K562 (cell line): ENCODE results near the gene ZCCHC3. TPM values are rescaled to one million over a fixed set of nuclear protein-coding genes. Genes with fewer than 3 reads are reported as not detected.

Source experiments
- CBX5 ChIP-seq: IDR thresholded peaks from 2 replicates; pipeline ENCODE4 v1.6.1; 2014; ENCODE audit warnings: low read depth, borderline replicate concordance
- ESRRB ChIP-seq: fragments of 250-450 bp; sonication (Bioruptor Pico); IDR thresholded peaks from 2 replicates; pipeline ENCODE4 v1.5.0; 2020; ENCODE audit warnings: mild to moderate bottlenecking, moderate library complexity, borderline replicate concordance
- FOSL1 ChIP-seq: fragments of 200-800 bp; sonication (Bioruptor generic); conservative IDR thresholded peaks from 2 replicates; pipeline ENCODE4 v1.6.1; 2016; ENCODE audit warnings: missing genetic modification characterization, missing compliant biosample characterization
- HMG20B ChIP-seq: fragments of 250-450 bp; sonication (Bioruptor Pico); IDR thresholded peaks from 2 replicates; pipeline ENCODE4 v1.5.0; 2021; ENCODE audit warnings: mild to moderate bottlenecking
- JUNB ChIP-seq: fragments of 450-650 bp; formaldehyde crosslinking; conservative IDR thresholded peaks from 2 replicates; pipeline ENCODE4 v1.4.0; 2020; ENCODE audit warnings: mild to moderate bottlenecking
- NFRKB ChIP-seq: fragments of 450-650 bp; IDR thresholded peaks from 2 replicates; pipeline ENCODE4 v1.6.1; 2016; ENCODE audit warnings: low read depth
- NR4A1 ChIP-seq, 2 experiments: fragments of 250-450 bp in 1 of 2; fragments of 450-650 bp in 1 of 2; sonication (Bioruptor Pico) in 1 of 2; IDR thresholded peaks; 2 replicates each; pipeline versions ENCODE4 v1.4.0 to v1.6.1; 2016 to 2020; ENCODE audit warnings: mild to moderate bottlenecking in 2 of 2, missing compliant biosample characterization in 1 of 2, missing genetic modification characterization in 1 of 2, moderate library complexity in 1 of 2
- RBM39 ChIP-seq: fragments of 200-400 bp; formaldehyde crosslinking; optimal IDR thresholded peaks from 2 replicates; pipeline ENCODE3; 2018; ENCODE audit warnings: low read depth, low read length
- SMAD4 ChIP-seq: fragments of 250-450 bp; sonication (Bioruptor Pico); conservative IDR thresholded peaks from 2 replicates; pipeline ENCODE4 v1.8.0; 2021; ENCODE audit warnings: inconsistent platforms, mild to moderate bottlenecking, moderate library complexity
- TAF15 ChIP-seq: fragments of 200-400 bp; formaldehyde crosslinking; IDR thresholded peaks from 2 replicates; pipeline ENCODE4 v1.6.1; 2017; ENCODE audit warnings: mild to moderate bottlenecking, low read depth, low read length, moderate library complexity
- ZNF140 ChIP-seq: fragments of 250-450 bp; sonication (Bioruptor Pico); IDR thresholded peaks from 2 replicates; pipeline ENCODE4 v1.8.0; 2021; ENCODE audit warnings: moderate library complexity, mild to moderate bottlenecking, inconsistent platforms
- ZNF318 ChIP-seq, 2 experiments: fragments of 450-650 bp; IDR thresholded peaks; 2 replicates each; pipeline ENCODE4 v1.6.1; 2016; ENCODE audit warnings: mild to moderate bottlenecking in 2 of 2, borderline replicate concordance in 1 of 2, low read depth in 1 of 2, moderate library complexity in 1 of 2
- polyA plus RNA-seq, 8 experiments: library from polyadenylated mRNA; depleted of rRNA in 4 of 8; stranded (reverse) in 5 of 8; unstranded in 3 of 8; fragments of >200 nt; fragmentation: Nextera tagmentation in 2 of 8; fragmentation: Illumina TruSeq in 1 of 8; extraction: Ambion mirVana in 2 of 8; extraction: Trizol in 1 of 8; gene quantifications; 2 replicates each; pipeline versions ENCODE4 v1.2.1 to v1.2.3, GENCODE V29; 2011 to 2014; ENCODE audit warnings: inconsistent platforms in 1 of 8, missing spikeins in 1 of 8
- total RNA-seq, 7 experiments: library from RNA; depleted of rRNA in 6 of 7; stranded (reverse); fragments of >200 nt in 6 of 7; fragmentation: Illumina TruSeq in 2 of 7; extraction: Trizol in 2 of 7; gene quantifications; 2 replicates each; pipeline versions ENCODE4 v1.2.1 to v1.2.3, GENCODE V29; 2011 to 2021; ENCODE audit warnings: low replicate concordance in 1 of 7
- TF ChIP-seq, protein P1 (sequence below): IDR thresholded peaks from 3 replicates; pipeline ENCODE4 v1.6.1; 2011; ENCODE audit warnings: borderline replicate concordance, mild to moderate bottlenecking, moderate library complexity; ENCODE audit not compliant: insufficient read length; ENCODE audit errors: extremely low read depth

The ZCCHC3 gene
- total and polyA plus RNA-seq, 9 of the 15 experiments (the other 6 are each of a cell fraction or from before 2014, with no cell fraction given): 2.8 to 23.3 (median 16.5) TPM

GRCh38 chr20:266596-267562 lies 30.5 kb upstream of the ZCCHC3 start (continued):
- TF ChIP-seq SMAD4 (peak; percentile 84), HMG20B (CRISPR knock-in tag) (no peak), RBM39 (no peak), NR4A1 (CRISPR knock-in tag; IDR thresholded peaks at IDR 0.05) (0 out of 2 replicates have a peak, but pooled peaks have one; percentile 61), NR4A1 (tag; IDR thresholded peaks at IDR 0.05) (peak; percentile 57), JUNB (CRISPR knock-in tag) (no peak), ZNF140 (CRISPR knock-in tag) (no peak), TAF15 (no peak), FOSL1 (peak; percentile 53), ESRRB (CRISPR knock-in tag) (no peak), ZNF318 (IDR thresholded peaks at IDR 0.05; ENCODE audit: borderline replicate concordance in 1 of 2, low read depth in 1 of 2) (no peak), CBX5 (no peak), NFRKB (peak; percentile 82)
- TF ChIP-seq, protein P1, sequence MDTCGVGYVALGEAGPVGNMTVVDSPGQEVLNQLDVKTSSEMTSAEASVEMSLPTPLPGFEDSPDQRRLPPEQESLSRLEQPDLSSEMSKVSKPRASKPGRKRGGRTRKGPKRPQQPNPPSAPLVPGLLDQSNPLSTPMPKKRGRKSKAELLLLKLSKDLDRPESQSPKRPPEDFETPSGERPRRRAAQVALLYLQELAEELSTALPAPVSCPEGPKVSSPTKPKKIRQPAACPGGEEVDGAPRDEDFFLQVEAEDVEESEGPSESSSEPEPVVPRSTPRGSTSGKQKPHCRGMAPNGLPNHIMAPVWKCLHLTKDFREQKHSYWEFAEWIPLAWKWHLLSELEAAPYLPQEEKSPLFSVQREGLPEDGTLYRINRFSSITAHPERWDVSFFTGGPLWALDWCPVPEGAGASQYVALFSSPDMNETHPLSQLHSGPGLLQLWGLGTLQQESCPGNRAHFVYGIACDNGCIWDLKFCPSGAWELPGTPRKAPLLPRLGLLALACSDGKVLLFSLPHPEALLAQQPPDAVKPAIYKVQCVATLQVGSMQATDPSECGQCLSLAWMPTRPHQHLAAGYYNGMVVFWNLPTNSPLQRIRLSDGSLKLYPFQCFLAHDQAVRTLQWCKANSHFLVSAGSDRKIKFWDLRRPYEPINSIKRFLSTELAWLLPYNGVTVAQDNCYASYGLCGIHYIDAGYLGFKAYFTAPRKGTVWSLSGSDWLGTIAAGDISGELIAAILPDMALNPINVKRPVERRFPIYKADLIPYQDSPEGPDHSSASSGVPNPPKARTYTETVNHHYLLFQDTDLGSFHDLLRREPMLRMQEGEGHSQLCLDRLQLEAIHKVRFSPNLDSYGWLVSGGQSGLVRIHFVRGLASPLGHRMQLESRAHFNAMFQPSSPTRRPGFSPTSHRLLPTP: no peak
